GM12878 (cell line): ENCODE measurements around the gene LRP10. TPM values are rescaled to one million over a fixed set of nuclear protein-coding genes. Genes with fewer than 3 reads are reported as not detected.
A peak's percentile ranks its signal among the peaks of the same experiment; 100 is the strongest.

Source experiments
- ATAC-seq: fragments of 200-7000 bp; cut with Tn5 transposase; 3 replicates; pipeline ENCODE4 v1.9.1; 2020; ENCODE audit warnings: mild to moderate bottlenecking, moderate library complexity
- BruUV-seq: library from RNA; stranded (reverse); fragments of 400-500 nt; replicated peaks from 2 replicates; lab custom pipeline; 2021; lab: Mats Ljungman, UMichigan
- CTCF ChIA-PET: fragments of 300-600 bp; sonication (Branson Sonifier 250); formaldehyde crosslinking; extraction: SDS; loops from one replicate; lab custom pipeline; 2021; ENCODE audit warnings: inconsistent platforms; lab: Yijun Ruan, JAX
- POLR2A ChIA-PET: fragments of 350-600 bp; formaldehyde crosslinking; extraction: SDS; loops from one replicate; lab custom pipeline; 2021; ENCODE audit warnings: inconsistent platforms; lab: Charles Lee
- RAD21 ChIA-PET: fragments of 300-600 bp; sonication (Branson Sonifier 250); formaldehyde crosslinking; loops from one replicate; lab custom pipeline; 2023; ENCODE audit warnings: antibody characterized with exemption; ENCODE audit not compliant: unreplicated experiment; lab: Charles Lee
- SMC1A ChIA-PET: fragments of 300-600 bp; sonication (Branson Sonifier 250); formaldehyde crosslinking; loops from one replicate; lab custom pipeline; 2023; ENCODE audit not compliant: unreplicated experiment, uncharacterized antibody; lab: Charles Lee
- DNase-seq: peaks from one replicate; pipeline ENCODE4 v3.0.0-alpha.2; 2011; ENCODE audit warnings: low read depth, low spot score
- FAIRE-seq: peaks from 3 replicates; lab custom pipeline; 2011; peaks lifted over from hg19 to GRCh38; lab: Jason Lieb, UNC
- H2AFZ ChIP-seq: 2 replicates; pipeline ENCODE4 v1.6.0; 2011; ENCODE audit warnings: low read depth, low read length, control low read depth; ENCODE audit not compliant: control insufficient read depth
- H3K27ac ChIP-seq: 2 replicates; pipeline ENCODE4 v1.5.1; 2011; ENCODE audit warnings: control low read depth; ENCODE audit not compliant: control insufficient read depth, insufficient read depth
- H3K27me3 ChIP-seq, 2 experiments: replicated peaks in 1 of 2; 2 replicates each; pipeline versions ENCODE4 v1.6.0 to v1.6.1; 2011; ENCODE audit warnings: low read length in 1 of 2; ENCODE audit not compliant: control insufficient read depth in 2 of 2, insufficient read depth in 2 of 2
- H3K36me3 ChIP-seq, 2 experiments: 2 replicates each; pipeline ENCODE4 v1.5.1; 2011; ENCODE audit warnings: low read length in 1 of 2; ENCODE audit not compliant: control insufficient read depth in 2 of 2, insufficient read depth in 2 of 2
- H3K4me1 ChIP-seq: 2 replicates; pipeline ENCODE4 v1.6.1; 2011; ENCODE audit warnings: mild to moderate bottlenecking, low read length, moderate library complexity, mixed read lengths; ENCODE audit not compliant: control insufficient read depth, insufficient read depth
- H3K4me2 ChIP-seq: 2 replicates; pipeline ENCODE4 v1.6.0; 2011; ENCODE audit warnings: control low read depth; ENCODE audit not compliant: control insufficient read depth, insufficient read depth
- H3K4me3 ChIP-seq: fragments of 200-600 bp; sonication (generic); 2 replicates; pipeline ENCODE4 v1.5.1; 2016
- H3K79me2 ChIP-seq: 2 replicates; pipeline ENCODE4 v1.6.0; 2011; ENCODE audit warnings: low read length; ENCODE audit not compliant: control insufficient read depth, insufficient read depth
- H3K9ac ChIP-seq: 2 replicates; pipeline ENCODE4 v1.8.0; 2011; ENCODE audit warnings: low read length, control low read depth, mixed read lengths; ENCODE audit not compliant: control insufficient read depth, insufficient read depth
- H3K9me3 ChIP-seq: replicated peaks from 3 replicates; pipeline ENCODE4 v1.5.1; 2011; ENCODE audit warnings: mild to moderate bottlenecking, low read length; ENCODE audit not compliant: control insufficient read depth, insufficient read depth
- H4K20me1 ChIP-seq: 2 replicates; pipeline ENCODE4 v1.6.0; 2011; ENCODE audit not compliant: control insufficient read depth, insufficient read depth
- ATF3 ChIP-seq: IDR thresholded peaks from 2 replicates; pipeline ENCODE4 v1.6.1; 2011; ENCODE audit warnings: low read depth, mild to moderate bottlenecking, low read length, moderate library complexity, borderline replicate concordance; ENCODE audit errors: extremely low read depth
- DPF2 ChIP-seq: fragments of 450-650 bp; IDR thresholded peaks from 2 replicates; pipeline ENCODE4 v1.6.1; 2017; ENCODE audit warnings: mild to moderate bottlenecking
- FOXK2 ChIP-seq: fragments of 450-650 bp; IDR thresholded peaks from 2 replicates; pipeline ENCODE4 v1.6.1; 2017; ENCODE audit warnings: mild to moderate bottlenecking, moderate library complexity
- ZNF622 ChIP-seq: fragments of 450-650 bp; IDR thresholded peaks from 2 replicates; pipeline ENCODE4 v1.6.1; 2017; ENCODE audit warnings: mild to moderate bottlenecking, inconsistent platforms
- WGBS: methylation state at CpG from one replicate; pipeline ENCODE4 v1.1.6; 2016; ENCODE audit warnings: low lambda C conversion rate; ENCODE audit not compliant: insufficient replicate concordance, insufficient coverage; ENCODE audit errors: missing lambda C conversion rate; 5-methylcytosine and 5-hydroxymethylcytosine counted together
- in situ Hi-C: fragments of 300-500 bp; cut with MboI; formaldehyde crosslinking; loops from 9 replicates; pipeline ENCODE4 v1.14.3; 2018; ENCODE audit warnings: mixed read lengths
- intact Hi-C: fragments of 100-400 bp; cut with micrococcal nuclease; formaldehyde crosslinking; loops from one replicate; pipeline ENCODE4 v1.14.2; 2022; ENCODE audit not compliant: unreplicated experiment
- polyA plus RNA-seq, 11 experiments: library from polyadenylated mRNA; depleted of rRNA in 4 of 11; unstranded in 6 of 11; stranded (reverse) in 5 of 11; fragments of >200 nt; fragmentation: Nextera tagmentation in 4 of 11; fragmentation: Illumina TruSeq in 1 of 11; extraction: Ambion mirVana in 4 of 11; extraction: Trizol in 1 of 11; gene quantifications; 1 replicate in 1 of 11; 2 replicates in 10 of 11; pipeline versions ENCODE4 v1.2.1 to v1.2.3, GENCODE V29; 2011 to 2016; ENCODE audit warnings: inconsistent platforms in 2 of 11, missing spikeins in 2 of 11, low read depth in 1 of 11
- total RNA-seq, 4 experiments: library from RNA; depleted of rRNA in 3 of 4; stranded (reverse); fragments of >200 nt in 3 of 4; fragmentation: Illumina TruSeq in 1 of 4; extraction: Trizol in 1 of 4; gene quantifications; 2 replicates each; pipeline versions ENCODE4 v1.2.1 to v1.2.3, GENCODE V29; 2013 to 2021

LRP10 gene
- total and polyA plus RNA-seq, 10 of the 15 experiments (the other 5 are each of a cell fraction or from before 2014, with no cell fraction given): 3.0 to 56.9 (median 20.9) TPM

- H3K4me2 ChIP-seq: no peak overlapping the region
- H3K27me3 ChIP-seq: no peaks in the 10 kb centered on the region
- no peaks in the 10 kb centered on the region for H3K36me3 ChIP-seq
- TF ChIP-seq ZNF622 (no peak), ATF3 (no peak), DPF2 (no peak), FOXK2 (peak; percentile 16; the same call in 1 of the 2 replicates)
- intact Hi-C loops (no loop called here), in situ Hi-C loops (loop anchor here (5.0 to 10.0 kb wide), 2 partner anchors 71 to 534 kb away; no protein-coding TSS in a partner anchor)
- H3K9ac ChIP-seq: no peak overlapping the region
- CTCF ChIA-PET: interaction anchor here (0.7 to 10.0 kb wide), 8 partner anchors 19 to 458 kb away, joined by 3 to 324 read pairs (median 6); partner anchors contain the start of genes MRPL52 and SLC7A7
- peaks cover 17% of the 10 kb centered on the region for H3K4me1 ChIP-seq
- no peak overlapping the region for H3K4me3 ChIP-seq
- POLR2A ChIA-PET: no interaction called here
- SMC1A ChIA-PET: interaction anchor here (1.2 to 7.3 kb wide), 3 partner anchors 25 to 278 kb away, joined by 4 to 92 read pairs (median 6); no protein-coding TSS in a partner anchor
- no peaks in the 10 kb centered on the region for H3K9me3 ChIP-seq
- H3K79me2 ChIP-seq: no peaks in the 10 kb centered on the region
- H2AFZ ChIP-seq: no peak overlapping the region
- no TSS peak for BruUV-seq
- H3K27ac ChIP-seq: no peak overlapping the region
- no peak for ATAC-seq
- DNase-seq: no peak
- RAD21 ChIA-PET: interaction anchor here (1.5 to 9.4 kb wide), 4 partner anchors 11 to 278 kb away, joined by 5 to 130 read pairs (median 8); no protein-coding TSS in a partner anchor
- WGBS: 62% methylated on average over 12 of the region's 12 CpGs
- FAIRE-seq: no peak
- no peaks in the 10 kb centered on the region for H4K20me1 ChIP-seq
Observed at GRCh38 chr14:22848351-22849164, 23.0 kb upstream of the LRP10 start.
